Fibroblast of skin of right biceps (primary cell): Measurements from ENCODE around the gene SMOC1.

Source experiments
- DNase-seq: peaks from one replicate; pipeline ENCODE4 v3.0.0-alpha.2; 2013

The SMOC1 gene

GRCh38 chr14:70050136-70050535 is 170.9 kb downstream of the SMOC1 start:
- DNase-seq: no peak

- peak; percentile 17 for DNase-seq
These were observed 173.8 kb downstream of the SMOC1 start for GRCh38 chr14:70052990-70053389.

GRCh38 chr14:70057519-70058136 is 178.4 kb downstream of the SMOC1 start:
- DNase-seq: no peak

GRCh38 chr14:70059545-70059944 is 180.3 kb downstream of the SMOC1 start:
- no peak for DNase-seq

GRCh38 chr14:70061108-70061507 is 181.9 kb downstream of the SMOC1 start:
- no peak for DNase-seq

- DNase-seq: no peak
These were observed 185.1 kb downstream of the SMOC1 start for GRCh38 chr14:70064136-70064865.

- DNase-seq: no peak
These were observed 188.6 kb downstream of the SMOC1 start for GRCh38 chr14:70067810-70068209.

GRCh38 chr14:70069186-70069585 is 190.0 kb downstream of the SMOC1 start:
- no peak for DNase-seq

- DNase-seq: peak; percentile 46
These were observed 194.8 kb downstream of the SMOC1 start for GRCh38 chr14:70073924-70074566.

GRCh38 chr14:70077005-70077404 is 197.8 kb downstream of the SMOC1 start:
- no peak for DNase-seq

- no peak for DNase-seq
These were observed 198.5 kb downstream of the SMOC1 start for GRCh38 chr14:70077720-70078119.

- DNase-seq: no peak
These were observed 199.1 kb downstream of the SMOC1 start for GRCh38 chr14:70078329-70078728.

- DNase-seq: no peak
These were observed 200.9 kb downstream of the SMOC1 start for GRCh38 chr14:70080076-70080475.
